HFFc6 (cell line): Measurements from ENCODE around the gene SPESP1. TPM values are rescaled to one million over a fixed set of nuclear protein-coding genes. Genes with fewer than 3 reads are reported as not detected.
"Not testable (repeated sequence)": the region's sequence is repeated elsewhere in the genome, so short reads cannot be mapped to it uniquely, and the experiment has no call there.

Source experiments
- DNase-seq: peaks from one replicate; pipeline ENCODE4 v3.0.0-alpha.2; 2018
- H3K27ac Mint-ChIP-seq: 2 replicates; pipeline ENCODE4 v1.8.0; 2020; ENCODE audit warnings: mild to moderate bottlenecking, mixed read lengths
- H3K27me3 Mint-ChIP-seq: 2 replicates; pipeline ENCODE4 v1.8.0; 2021; ENCODE audit warnings: mild to moderate bottlenecking, moderate library complexity, mixed read lengths; ENCODE audit not compliant: insufficient read depth
- H3K36me3 Mint-ChIP-seq: 2 replicates; pipeline ENCODE4 v1.8.0; 2021; ENCODE audit warnings: low read depth, mixed read lengths
- H3K4me1 Mint-ChIP-seq: 2 replicates; pipeline ENCODE4 v1.8.0; 2020; ENCODE audit warnings: low read depth, mixed read lengths
- H3K4me3 Mint-ChIP-seq: 2 replicates; pipeline ENCODE4 v1.8.0; 2020; ENCODE audit warnings: mild to moderate bottlenecking, moderate library complexity, mixed read lengths
- H3K9me3 Mint-ChIP-seq: 2 replicates; pipeline ENCODE4 v1.8.0; 2020; ENCODE audit warnings: mild to moderate bottlenecking, mixed read lengths
- total RNA-seq, 6 experiments: library from RNA; stranded (reverse); fragmentation: NEBNext Ultra II Directional; extraction: Animal tissue kit (Norgen Biotek cat#: 25700); gene quantifications; 2 replicates in 1 of 6; 3 replicates in 5 of 6; pipeline ENCODE4 v1.2.3, GENCODE V29; 2021
- TF ChIP-seq, protein P1 (sequence below): fragments of 200-600 bp; sonication (generic); IDR thresholded peaks from 2 replicates; pipeline ENCODE4 v1.5.0; 2021; ENCODE audit warnings: antibody characterized with exemption, mild to moderate bottlenecking

SPESP1 gene
- total RNA-seq, 6 experiments from 2014 or later: 0.52 to 8.8 (median 7.9) TPM

DNA sequence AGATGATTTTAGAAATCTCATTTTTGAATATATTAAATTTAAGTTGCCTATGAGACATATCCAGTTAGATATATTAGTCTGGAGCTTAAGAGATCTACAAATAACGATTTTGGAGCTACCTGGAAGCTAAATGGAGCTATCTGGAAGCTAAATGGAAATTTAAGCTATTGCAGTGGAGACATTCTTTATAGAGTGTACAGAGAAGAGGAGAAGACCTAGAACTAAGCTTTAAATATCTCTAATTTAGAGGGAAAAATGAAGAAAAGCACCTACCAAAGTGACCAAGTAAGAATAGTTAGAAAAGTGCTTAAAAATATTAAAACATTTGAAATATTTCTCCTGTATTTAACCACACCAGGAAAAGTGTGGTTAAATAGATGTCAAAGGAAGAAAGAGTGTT, 28.3 kb downstream of the SPESP1 start:
- Mint-ChIP-seq H3K36me3 (no peaks in the 10 kb centered on the region; the same call in 1 of the 2 replicates), H3K4me3 (no peak overlapping the region), H3K27me3 (peaks cover 42% of the 10 kb centered on the region), H3K9me3 (peaks cover 8% of the 10 kb centered on the region), H3K27ac (no peak overlapping the region), H3K4me1 (no peaks in the 10 kb centered on the region)
- TF ChIP-seq, protein P1, sequence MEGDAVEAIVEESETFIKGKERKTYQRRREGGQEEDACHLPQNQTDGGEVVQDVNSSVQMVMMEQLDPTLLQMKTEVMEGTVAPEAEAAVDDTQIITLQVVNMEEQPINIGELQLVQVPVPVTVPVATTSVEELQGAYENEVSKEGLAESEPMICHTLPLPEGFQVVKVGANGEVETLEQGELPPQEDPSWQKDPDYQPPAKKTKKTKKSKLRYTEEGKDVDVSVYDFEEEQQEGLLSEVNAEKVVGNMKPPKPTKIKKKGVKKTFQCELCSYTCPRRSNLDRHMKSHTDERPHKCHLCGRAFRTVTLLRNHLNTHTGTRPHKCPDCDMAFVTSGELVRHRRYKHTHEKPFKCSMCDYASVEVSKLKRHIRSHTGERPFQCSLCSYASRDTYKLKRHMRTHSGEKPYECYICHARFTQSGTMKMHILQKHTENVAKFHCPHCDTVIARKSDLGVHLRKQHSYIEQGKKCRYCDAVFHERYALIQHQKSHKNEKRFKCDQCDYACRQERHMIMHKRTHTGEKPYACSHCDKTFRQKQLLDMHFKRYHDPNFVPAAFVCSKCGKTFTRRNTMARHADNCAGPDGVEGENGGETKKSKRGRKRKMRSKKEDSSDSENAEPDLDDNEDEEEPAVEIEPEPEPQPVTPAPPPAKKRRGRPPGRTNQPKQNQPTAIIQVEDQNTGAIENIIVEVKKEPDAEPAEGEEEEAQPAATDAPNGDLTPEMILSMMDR: no peak
- DNase-seq: no peak

GRCh38 chr15:68962465-68962864, 32.1 kb downstream of the SPESP1 start:
- H3K36me3 Mint-ChIP-seq: peaks cover 8% of the 10 kb centered on the region
- peaks cover 30% of the 10 kb centered on the region for H3K27me3 Mint-ChIP-seq
- H3K4me1 Mint-ChIP-seq: no peaks in the 10 kb centered on the region
- no peak overlapping the region for H3K27ac Mint-ChIP-seq
- no peak for DNase-seq
- TF ChIP-seq, protein P1: no peak
- H3K4me3 Mint-ChIP-seq: no peak overlapping the region
- H3K9me3 Mint-ChIP-seq: peaks cover 20% of the 10 kb centered on the region

DNA sequence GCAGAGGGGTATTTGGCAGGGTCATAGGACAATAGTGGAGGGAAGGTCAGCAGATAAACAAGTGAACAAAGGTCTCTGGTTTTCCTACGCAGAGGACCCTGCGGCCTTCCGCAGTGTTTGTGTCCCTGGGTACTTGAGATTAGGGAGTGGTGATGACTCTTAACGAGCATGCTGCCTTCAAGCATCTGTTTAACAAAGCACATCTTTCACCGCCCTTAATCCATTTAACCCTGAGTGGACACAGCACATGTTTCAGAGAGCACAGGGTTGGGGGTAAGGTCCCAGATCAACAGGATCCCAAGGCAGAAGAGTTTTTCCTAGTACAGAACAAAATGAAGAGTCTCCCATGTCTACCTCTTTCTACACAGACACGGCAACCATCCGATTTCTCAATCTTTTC, 33.4 kb downstream of the SPESP1 start:
- peaks cover 27% of the 10 kb centered on the region for H3K9me3 Mint-ChIP-seq
- DNase-seq, H3K27ac Mint-ChIP-seq, H3K4me1 Mint-ChIP-seq, H3K4me3 Mint-ChIP-seq: not testable (repeated sequence)
- peaks cover 21% of the 10 kb centered on the region for H3K27me3 Mint-ChIP-seq
- peaks cover 13% of the 10 kb centered on the region for H3K36me3 Mint-ChIP-seq

DNA sequence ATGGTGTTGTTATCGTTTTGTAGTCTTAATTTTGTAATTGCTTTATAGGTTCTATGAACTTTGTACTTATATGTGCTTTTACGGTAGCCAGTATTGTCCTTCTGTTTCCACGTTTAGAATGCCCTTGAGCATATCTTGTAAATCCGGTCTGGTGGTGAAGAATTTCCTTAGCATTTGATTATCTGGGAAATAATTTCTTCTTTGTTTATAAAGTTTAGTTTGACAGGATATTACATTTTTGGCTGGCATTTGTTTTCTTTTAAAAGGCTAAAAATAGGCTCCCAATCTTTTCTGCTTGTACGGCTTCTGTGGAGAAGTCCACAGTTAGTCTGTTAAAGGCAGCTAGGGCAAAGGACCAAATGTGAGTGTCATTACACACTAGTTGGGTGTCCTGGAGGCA, 36.7 kb downstream of the SPESP1 start:
- no peaks in the 10 kb centered on the region for H3K4me1 Mint-ChIP-seq
- TF ChIP-seq, protein P1: no peak
- no peak overlapping the region for H3K27ac Mint-ChIP-seq
- peaks cover 32% of the 10 kb centered on the region for H3K9me3 Mint-ChIP-seq
- no peak overlapping the region for H3K4me3 Mint-ChIP-seq
- peaks cover 13% of the 10 kb centered on the region for H3K27me3 Mint-ChIP-seq
- DNase-seq: no peak
- peaks cover 22% of the 10 kb centered on the region for H3K36me3 Mint-ChIP-seq

GRCh38 chr15:68967948-68968347, 37.6 kb downstream of the SPESP1 start:
- Mint-ChIP-seq H3K4me3 (no peak overlapping the region), H3K27me3 (peaks cover 10% of the 10 kb centered on the region), H3K4me1 (no peaks in the 10 kb centered on the region), H3K36me3 (peaks cover 22% of the 10 kb centered on the region), H3K9me3 (peaks cover 32% of the 10 kb centered on the region), H3K27ac (no peak overlapping the region)
- no peak for DNase-seq
- TF ChIP-seq, protein P1: no peak

- TF ChIP-seq, protein P1: no peak
- Mint-ChIP-seq H3K27ac (no peak overlapping the region), H3K4me3 (no peak overlapping the region), H3K4me1 (no peaks in the 10 kb centered on the region), H3K27me3 (peaks cover 10% of the 10 kb centered on the region), H3K9me3 (peaks cover 27% of the 10 kb centered on the region), H3K36me3 (peaks cover 22% of the 10 kb centered on the region)
- DNase-seq: no peak
Measured at GRCh38 chr15:68969298-68969697, 39.0 kb downstream of the SPESP1 start.
